Measurements from ENCODE around the gene SLC9B2. TPM values are rescaled to one million over a fixed set of nuclear protein-coding genes. Genes with fewer than 3 reads are reported as not detected.

SLC9B2 gene
- total RNA-seq, 2 donors from 2014 or later, result 5.7 to 9.4 TPM

DNA sequence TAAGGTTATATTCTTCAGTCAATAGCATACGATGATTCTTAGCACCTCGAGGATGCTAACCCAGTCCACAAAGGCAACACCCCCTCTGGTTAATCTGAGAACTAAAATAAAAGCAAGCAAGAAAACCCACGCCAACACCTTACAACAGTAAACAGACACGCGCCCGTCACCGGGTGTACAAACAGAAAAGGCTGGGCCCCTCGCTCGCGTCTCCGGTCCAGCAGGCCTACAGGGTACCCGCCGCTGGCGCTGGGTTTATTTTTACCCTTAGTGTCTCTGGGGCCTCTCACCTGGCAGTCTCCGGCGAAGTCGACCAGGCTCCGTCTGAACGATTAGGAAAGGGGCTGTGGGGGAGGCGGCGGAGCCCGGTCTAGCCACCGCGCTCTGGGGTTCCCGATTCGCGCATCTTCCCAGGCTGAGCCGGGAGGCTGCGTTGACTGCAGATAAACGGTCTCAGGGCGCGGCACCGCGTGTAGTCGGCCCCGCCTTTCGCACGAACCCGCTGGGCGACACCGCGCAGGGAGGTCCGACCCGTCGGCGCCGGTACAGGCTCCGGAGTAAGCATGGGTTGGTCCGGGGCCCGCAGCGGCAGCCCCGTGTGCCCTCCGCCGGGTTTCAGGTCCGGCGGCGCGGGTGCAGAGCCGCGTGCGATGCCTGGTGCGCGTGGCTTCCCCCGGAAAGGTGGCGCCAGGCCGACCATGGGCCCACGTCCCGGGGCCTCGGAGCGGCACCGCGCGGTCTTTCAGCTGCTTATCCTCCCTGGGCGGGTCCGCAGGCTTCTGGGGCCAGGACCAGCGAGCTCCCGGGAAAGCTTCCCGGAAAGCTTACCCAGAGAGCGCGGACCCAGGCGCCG is 441 bp downstream of the SLC9B2 start:
- Histone ChIP-seq H3K9me3 (no peaks in the 10 kb centered on the region), H3K27me3 (no peaks in the 10 kb centered on the region), H3K4me3 (peak overlapping the region; percentile 45 to 71), H3K36me3 (peaks cover 4% of the 10 kb centered on the region), H3K27ac (peak overlapping the region; percentile 87 to 90), H3K4me1 (peaks cover 0 to 15% of the 10 kb centered on the region in 2 donors)
- DNase-seq (ENCODE audit: low spot score), result peak; percentile 70
- peak in 1 of 2 donors; percentile 10 for TF ChIP-seq CTCF (IDR thresholded peaks at IDR 0.05)

DNA sequence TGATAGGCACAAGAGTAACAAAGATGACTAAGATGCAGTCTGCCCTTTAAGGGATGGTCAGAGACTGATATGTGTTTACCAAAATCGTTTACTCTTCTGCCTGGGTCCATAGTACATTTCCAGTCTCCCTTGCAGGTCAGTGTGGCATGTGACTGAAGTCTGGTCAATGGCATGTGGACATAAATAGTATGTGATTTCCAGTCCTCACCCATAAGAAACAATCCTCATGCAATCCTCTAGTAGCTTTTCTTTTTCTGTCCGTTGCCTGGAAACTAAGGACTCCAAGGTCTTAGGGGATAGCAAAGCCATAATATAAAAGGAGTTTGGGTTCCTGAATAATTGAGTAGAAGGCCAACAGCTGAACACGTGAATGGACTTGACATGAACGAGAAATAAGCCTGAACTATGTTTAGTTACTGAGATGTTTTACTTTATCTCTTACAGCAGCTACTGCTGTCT is 1.1 kb downstream of the SLC9B2 start:
- H3K27ac ChIP-seq, result peak overlapping the region; percentile 87 to 90

DNA sequence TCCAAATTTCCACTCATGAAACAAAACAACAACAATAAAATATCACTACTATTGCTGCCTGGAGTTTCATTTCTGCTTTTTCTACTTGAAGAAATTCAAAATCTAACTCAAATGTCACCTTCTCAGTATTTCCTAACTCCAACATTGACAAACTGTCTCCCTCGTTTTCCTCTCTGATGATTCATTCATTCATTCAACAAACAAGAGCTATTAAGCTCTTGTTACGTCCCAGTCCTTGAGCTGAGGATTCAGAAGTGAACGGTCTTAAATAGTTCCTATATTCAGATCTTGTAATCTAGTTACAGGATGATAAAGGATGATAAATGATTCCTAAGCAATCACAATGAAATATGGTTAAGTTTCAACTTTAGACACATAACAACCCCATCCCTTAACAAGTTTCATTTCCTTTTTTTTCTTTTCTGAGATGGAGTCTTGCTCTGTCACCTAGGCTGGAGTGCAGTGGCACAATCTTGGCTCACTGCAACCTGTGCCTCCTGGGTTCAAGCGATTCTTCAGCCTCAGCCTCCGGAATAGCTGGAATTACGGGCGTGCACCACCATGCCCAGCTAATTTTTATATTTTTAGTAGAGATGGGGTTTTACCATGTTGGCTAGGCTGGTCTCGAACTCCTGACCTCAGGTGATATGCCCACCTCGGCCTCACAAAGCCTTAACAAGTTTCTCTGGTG is 1.7 kb downstream of the SLC9B2 start:
- TF ChIP-seq CTCF (IDR thresholded peaks at IDR 0.05), result no peak
- DNase-seq (ENCODE audit: low spot score), result no peak
- Histone ChIP-seq H3K4me1 (peaks cover 0 to 15% of the 10 kb centered on the region in 2 donors), H3K27ac (no peak overlapping the region), H3K9me3 (no peaks in the 10 kb centered on the region), H3K27me3 (no peaks in the 10 kb centered on the region), H3K36me3 (peaks cover 4% of the 10 kb centered on the region), H3K4me3 (no peak overlapping the region)

More for the DNA sequence above, 1.1 kb downstream of the SLC9B2 start:
- Histone ChIP-seq H3K4me3 (peak overlapping the region; percentile 45 to 71), H3K27me3 (no peaks in the 10 kb centered on the region), H3K4me1 (peaks cover 0 to 15% of the 10 kb centered on the region in 2 donors), H3K36me3 (peaks cover 4% of the 10 kb centered on the region), H3K9me3 (no peaks in the 10 kb centered on the region)
- no peak for TF ChIP-seq CTCF (IDR thresholded peaks at IDR 0.05)
- DNase-seq (ENCODE audit: low spot score), result no peak

DNA sequence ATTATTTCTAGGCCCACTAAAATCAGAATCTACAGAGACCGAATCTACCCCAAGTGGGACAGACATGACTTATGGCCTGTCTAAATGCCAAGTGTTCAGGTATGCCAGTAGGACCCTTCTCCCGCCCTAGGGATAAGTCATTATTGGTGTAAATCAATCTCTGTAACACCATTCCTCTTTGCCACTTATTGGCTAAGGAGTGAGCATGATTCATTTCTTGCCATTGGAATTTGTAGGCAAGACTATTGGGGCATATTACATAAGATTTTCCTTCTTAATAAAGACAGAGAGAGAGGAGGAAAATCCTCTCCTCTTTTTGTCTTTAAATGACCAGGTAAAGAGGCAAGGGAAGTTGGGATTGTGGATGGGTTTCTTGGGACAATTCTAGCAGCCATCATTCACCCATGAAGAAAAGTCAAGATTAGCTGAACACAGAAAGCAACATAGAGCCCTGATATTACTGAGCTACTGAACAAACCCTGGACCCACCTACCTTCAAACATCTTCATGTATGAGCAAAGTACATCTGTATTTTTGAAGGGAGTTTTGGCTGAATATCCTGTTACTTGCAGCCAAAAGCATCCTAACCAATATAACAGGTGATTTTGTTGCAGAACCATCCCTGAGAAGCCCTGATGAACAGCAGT is 2.6 kb downstream of the SLC9B2 start:
- TF ChIP-seq CTCF (IDR thresholded peaks at IDR 0.05), result no peak
- DNase-seq (ENCODE audit: low spot score), result no peak
- Histone ChIP-seq H3K4me1 (peaks cover 0 to 15% of the 10 kb centered on the region in 2 donors), H3K27me3 (no peaks in the 10 kb centered on the region), H3K36me3 (peaks cover 4% of the 10 kb centered on the region), H3K27ac (no peak overlapping the region), H3K9me3 (no peaks in the 10 kb centered on the region), H3K4me3 (no peak overlapping the region)

DNA sequence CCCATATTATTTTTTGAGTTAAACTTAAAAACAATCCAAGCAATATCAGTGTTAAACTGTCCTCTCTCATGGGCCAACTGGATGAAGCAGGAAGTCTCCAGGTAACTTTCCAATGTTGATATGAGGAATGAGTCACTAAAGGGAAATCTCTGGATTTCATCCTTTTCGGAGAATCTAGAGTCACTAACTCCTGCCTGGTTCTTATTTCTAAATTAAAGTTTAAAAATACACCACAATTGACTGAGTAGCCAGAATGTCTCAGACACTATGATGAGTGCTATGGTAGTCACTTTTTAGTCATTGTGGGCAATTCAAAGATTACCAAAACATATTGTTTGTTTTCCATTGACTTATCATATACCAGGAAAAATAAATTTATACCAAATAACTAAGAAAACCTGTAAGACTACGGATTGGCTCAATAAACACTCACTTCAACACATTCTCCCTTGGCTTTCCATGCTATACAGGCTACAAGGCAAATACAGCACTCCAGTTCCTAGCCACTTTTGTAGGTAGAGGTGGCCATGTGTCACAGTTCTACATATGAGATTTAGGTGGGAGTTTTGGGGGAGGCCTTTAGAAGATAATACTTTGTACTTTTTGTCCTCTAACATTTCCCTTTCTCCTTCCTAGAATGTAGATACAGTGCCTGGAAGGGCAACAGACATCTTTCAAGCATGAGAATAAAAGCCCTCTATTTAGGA is 8.6 kb downstream of the SLC9B2 start:
- Histone ChIP-seq H3K9me3 (no peaks in the 10 kb centered on the region), H3K27ac (no peak overlapping the region), H3K4me3 (no peak overlapping the region), H3K27me3 (no peaks in the 10 kb centered on the region), H3K4me1 (no peaks in the 10 kb centered on the region), H3K36me3 (peaks cover 4% of the 10 kb centered on the region)
- DNase-seq (ENCODE audit: low spot score), result no peak
- TF ChIP-seq CTCF (IDR thresholded peaks at IDR 0.05), result no peak
